Measurements from ENCODE around the gene OPRPN.

GRCh38 chr4:70442474-70442873 is 44.7 kb downstream of the OPRPN start:
- TF ChIP-seq POLR2AphosphoS5 (IDR thresholded peaks at IDR 0.05; ENCODE audit: borderline replicate concordance, low read depth, low read length) (no peak), EZH2 (IDR thresholded peaks at IDR 0.05) (no peak), FOXP2 (optimal IDR thresholded peaks at IDR 0.05; ENCODE audit: control extremely low read depth, extremely low read length, insufficient read depth) (no peak)
